SW 1271 (cell line): Measurements from ENCODE around the gene PTPRM.

Experiments used
- DNase-seq, 2 experiments: peaks; one replicate each; lab custom pipeline; 2025; lab: John Stamatoyannopoulos, UW

The PTPRM gene

DNA sequence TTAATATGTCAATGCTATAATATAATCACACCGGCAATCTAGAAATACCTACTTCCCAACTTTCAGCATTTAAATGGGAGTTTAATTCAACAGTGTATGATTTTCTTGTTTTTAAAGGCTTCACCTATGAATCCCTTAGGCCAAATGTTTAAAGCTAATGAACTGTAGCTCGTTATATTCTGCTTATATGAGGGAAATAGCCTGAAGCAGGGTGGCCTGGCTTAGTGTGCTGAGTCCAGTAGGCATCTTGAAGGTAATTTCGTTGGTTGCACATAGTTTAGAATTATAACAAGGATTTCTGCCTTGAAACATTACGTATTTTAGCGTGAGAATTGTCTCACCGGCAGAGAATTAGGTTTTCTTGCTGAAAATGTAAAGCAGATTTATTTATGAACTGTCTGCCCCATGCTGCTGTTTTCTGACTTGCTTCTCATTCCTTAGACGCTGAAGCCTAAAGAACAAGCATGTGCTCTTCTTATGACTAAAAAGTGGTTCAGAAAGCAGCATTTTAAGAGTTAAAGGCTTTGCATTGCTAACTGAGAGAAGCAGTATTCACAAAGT, 608.5 kb downstream of the PTPRM start:
- DNase-seq = no peak

DNA sequence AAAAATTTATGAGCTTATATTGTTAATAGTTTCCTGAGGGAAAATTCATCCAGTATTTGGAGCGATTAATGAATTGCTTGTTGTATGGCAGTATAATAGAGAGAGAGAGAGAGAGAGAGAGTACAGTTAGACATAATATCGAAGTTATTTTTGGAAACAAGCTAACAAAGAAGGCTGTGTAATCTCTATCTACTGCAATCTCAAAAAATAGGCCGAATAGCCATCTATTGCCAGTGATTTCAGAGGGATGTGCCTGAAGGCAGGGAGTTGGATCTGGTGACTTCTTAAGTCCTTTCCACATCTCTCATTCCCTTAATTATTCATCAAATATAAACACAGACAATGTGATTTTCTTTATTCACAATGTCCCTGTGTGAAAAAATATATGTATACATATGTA, 609.0 kb downstream of the PTPRM start:
- DNase-seq = no peak

DNA sequence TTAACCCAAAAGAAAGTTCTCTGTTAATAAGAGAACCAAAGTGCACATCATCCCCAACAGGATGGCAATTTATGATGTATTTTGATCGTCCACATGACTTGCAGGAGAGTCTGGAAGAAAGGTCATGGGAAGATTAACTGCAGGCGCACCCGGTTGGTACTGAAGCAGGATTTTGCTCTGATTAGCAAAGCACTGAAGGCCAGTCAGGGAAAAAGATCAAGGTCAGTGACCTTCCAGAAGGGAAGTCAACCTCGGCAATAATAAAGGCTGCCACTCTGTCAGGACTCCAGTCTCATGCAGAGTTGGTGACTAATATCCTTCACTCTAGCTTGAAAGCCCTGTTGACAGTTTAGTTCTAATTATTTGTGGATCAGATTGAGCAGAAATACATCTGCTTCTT, 609.4 kb downstream of the PTPRM start:
- DNase-seq = no peak

DNA sequence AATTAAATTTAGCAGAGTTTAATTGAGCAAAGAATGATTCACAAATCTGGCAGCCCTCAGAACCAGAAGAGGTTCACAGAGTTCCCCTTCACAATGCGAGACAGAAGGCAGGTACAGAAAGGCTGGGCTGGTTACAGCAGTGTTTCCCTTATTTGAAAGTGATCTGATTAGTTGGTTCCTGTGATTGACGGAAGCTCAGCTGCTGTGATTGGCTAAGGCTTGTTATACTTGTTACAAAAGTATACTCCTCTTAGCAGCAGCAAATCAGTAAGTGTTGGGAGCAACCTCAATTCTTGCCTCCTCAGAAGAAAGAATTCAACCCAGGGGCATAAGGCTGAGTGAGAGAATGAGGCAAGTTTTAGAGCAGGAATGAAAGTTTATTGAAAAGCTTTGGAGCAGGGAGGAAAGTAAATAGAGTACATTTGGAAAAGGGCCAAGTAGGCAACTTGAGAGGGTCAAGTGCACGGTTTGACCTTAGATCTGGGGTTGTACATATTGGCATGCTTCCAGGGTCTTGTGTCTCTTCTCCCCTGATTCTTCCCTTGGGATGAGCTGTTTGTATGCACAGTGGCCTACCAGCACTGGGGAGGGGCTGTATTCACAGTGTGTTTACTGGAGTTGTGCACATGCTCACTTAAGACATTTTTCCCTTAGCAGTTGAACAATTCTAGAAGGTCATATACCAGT, 610.4 kb downstream of the PTPRM start:
- DNase-seq = no peak

DNA sequence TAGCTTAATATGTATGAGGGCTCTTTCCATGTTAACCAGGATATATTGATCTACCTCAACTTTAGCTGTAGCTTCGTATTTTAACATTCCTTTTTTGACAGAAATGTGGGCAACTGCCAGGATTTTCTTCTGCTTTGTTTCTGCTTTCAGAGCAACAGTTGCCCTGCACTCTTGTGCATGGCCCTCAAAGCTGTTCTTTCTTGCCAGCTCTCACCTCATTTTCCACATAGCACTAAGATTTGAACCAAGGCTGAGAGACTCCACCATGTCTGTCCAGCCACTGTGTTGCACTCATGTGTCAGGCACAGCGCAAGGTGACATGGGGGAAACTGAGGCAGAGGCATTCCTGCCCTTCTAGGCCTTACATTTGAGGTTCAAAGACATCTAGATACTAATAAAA, 619.3 kb downstream of the PTPRM start:
- no peak for DNase-seq

DNA sequence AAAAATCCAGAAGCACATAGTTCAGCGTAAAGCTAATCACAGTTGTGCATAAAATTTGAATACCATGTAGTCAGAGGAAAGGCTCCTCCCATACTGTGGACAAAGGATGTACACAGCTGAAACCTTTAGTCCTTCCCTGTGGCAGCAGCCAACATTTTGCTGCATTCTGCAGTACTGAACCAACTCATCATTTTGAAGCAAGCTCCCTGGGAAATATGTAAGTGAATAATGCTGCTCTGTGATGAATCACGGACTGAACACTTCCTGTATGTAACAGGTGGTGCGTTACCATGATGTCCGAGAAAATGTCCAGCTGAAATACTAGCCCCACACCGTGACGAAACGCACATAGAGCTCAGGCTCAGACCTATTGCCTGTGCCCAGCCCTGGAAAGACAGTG, 621.1 kb downstream of the PTPRM start:
- DNase-seq = no peak

DNA sequence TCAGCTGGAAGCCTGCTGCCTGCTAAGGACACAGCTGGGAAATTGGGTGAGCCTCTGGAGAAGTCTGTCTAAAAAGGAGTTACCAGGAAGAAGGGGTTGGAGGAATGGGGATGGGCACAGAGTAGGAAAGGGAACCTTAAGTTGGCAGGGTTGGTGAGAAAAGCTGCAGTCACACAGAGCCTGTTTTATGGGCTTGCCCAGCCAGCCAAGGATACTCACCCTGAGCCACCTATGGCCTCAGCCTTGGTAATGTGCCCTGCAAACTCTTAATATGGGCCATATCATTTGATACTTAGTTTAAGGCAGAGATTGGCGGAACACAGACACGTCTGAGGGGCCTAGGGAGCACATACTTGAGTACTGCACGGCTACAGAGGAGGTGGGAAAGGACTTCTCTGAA, 623.9 kb downstream of the PTPRM start:
- DNase-seq = no peak

DNA sequence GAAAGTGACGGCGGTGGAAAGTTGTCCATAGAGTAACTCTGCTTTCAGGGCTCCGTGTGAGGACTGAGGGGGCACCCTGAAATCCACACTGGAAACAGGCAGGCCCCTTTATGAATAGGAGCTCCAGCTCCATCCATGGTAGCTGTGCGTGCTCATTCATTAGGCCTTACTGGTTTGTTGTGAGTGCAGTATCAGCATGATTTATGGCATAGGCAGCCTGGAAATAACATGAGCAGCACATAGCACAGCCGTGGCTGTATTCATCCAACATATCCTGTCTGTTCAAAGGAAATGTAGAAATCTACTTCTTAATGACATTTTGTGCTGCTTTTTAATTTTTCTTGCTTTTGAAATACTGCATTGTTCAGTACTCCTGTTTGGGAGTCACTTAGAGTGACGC, 627.3 kb downstream of the PTPRM start:
- DNase-seq = no peak

DNA sequence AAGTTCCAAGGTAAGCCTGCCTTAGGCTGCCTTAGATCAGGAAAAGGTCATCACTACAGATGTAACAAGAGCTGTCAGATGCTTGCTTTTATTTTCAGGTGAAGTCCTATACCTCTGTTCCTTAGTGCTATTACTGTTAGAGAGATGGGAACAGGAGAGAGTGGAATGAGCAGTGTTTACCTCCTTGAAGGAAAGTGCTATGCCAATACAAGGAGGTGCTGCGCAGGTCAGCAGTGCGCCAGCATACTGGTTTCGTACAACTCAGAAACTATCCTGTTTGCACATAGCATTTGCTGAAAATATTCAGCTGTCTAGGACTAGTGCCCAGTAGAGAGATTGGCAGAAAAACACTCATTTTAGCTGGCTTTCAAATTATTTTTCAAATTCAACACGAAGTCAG, 629.1 kb downstream of the PTPRM start:
- no peak for DNase-seq

DNA sequence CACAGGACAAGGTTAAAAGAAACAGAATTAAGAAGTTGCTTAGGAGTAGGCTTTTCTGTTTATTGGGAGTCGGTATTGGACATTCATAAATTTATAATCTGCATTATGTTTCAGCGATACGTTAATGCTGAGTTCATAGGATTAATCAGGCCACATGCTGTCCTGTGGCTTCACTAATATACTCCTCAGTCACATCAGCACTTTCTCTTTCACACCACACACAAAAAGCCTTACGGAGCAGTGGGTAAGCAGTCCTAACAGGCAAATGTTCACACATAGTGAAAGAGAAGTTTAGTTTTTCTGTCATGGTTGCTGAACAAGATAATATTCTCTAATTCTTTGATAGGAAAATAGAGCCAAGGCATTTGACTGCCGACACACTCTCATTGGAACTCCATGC, 630.4 kb downstream of the PTPRM start:
- DNase-seq = no peak

DNA sequence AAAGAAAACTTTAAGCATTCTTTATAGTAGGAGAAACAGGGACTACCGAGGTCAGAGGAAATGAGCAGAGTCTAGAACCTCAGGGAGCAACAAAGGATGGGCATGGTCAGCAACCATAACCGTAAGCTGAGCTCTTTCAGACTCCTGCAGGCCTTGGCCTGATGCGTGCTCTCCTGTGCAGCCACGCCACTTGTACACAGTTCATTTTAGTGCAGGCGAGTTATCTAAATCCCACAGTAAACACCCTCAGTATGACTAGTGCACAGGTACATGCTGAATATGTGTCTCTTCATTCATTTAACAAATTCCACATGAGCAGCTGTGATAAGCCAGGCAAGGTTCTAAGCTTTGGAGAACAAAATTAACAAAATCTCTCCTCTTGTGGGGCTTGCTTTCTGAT, 640.9 kb downstream of the PTPRM start:
- no peak for DNase-seq

DNA sequence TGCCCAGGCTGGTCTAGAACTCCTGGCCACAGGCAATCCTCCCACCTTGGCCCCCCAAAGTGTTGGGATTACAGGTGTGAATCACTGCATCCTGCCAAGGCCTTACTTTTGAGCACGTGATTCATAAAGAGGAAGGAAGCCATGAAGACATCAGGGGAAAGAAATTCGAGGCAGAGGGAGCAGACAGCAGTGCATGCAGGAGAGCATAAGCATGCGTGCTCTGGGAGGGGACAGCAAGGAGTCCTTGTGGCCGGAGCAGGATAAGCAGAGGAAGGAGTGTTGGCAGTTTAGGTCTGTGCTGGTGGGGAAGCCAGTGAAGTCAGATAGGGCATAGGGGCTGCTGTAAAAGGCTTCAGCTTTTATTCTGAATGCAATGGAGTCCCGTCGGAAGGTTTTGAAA, 641.6 kb downstream of the PTPRM start:
- DNase-seq = no peak

DNA sequence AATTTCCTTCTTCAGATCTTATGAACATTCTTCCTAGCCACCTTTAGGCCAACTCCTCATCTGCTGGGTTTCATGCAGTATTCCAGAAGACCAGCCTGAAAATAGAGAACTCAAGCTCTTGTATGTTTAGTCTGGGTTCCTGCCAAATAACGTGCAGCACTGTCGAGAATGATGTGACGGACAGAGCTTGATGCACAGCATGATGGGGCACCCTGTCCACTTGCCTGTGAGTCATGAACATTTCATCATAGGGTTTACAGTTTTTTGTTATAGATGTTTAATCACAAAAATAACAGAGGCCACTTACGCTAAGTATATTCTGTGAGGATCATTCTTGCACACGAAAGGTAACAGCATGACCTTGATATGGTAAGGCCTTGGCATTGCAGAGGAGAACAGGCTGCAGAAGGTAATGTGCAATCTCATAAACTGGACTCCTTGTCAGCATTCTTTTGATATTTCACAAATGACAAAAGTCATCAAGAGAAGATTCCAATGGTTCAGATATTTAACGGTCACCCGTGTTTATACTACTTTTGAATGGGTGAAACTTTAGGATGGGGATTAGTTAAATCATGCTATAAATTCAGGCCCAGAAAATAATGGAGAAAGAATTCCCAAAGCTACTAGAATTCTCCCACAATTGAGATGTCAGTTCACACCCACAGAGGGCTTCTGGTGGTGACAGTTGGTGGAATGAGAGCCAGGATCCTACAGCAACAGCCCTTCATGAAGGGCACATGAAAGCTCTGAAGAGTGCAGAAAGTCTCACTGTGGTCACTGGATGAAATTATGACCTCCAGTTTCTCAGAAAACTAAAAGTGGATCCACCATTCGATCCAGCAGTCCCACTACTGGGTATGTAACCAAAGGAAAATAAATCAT, 646.0 kb downstream of the PTPRM start:
- no peak for DNase-seq

DNA sequence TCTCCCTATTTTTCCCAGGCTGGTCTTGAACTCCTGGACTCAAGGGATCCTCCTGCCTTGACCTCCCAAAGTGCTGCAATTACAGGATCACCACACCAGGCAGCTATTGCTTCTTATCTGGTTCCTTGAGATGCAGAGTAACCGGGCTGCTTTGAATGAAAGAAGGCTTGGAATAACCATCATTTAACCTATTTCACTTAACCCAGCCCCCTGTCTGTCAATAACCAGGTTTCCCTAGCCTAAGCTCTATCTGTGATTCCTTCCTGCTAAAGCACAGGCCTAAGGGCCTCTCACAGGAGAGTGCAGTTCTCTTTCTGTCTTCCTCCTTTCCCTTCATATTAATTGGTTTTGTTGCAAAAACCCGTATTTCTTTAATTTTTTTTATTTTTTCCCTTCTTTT, 648.6 kb downstream of the PTPRM start:
- no peak for DNase-seq

DNA sequence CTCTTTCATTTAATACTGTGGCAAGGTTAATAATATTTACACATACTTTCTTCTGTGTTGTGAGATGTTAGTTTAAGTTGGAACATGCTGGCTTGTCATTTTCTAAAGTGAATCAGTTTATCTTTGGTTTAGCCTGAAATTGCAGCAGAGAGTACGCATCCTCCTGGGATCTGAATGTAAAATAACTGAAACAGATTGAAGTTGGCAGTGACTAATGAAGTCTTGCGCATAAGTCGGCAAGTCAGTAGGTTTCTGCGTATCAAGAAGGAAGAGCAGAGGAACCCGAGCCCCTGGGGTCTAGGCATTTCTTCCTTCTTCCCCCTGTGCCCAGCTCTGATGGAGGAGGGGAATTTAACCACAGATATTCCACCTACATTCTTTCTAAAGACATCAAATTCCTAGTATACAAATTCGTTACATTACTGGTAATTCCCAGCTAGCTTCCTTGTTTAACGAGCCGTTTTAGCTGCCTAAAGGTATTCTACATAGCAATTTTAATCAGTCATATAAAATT, 650.0 kb downstream of the PTPRM start:
- no peak for DNase-seq

DNA sequence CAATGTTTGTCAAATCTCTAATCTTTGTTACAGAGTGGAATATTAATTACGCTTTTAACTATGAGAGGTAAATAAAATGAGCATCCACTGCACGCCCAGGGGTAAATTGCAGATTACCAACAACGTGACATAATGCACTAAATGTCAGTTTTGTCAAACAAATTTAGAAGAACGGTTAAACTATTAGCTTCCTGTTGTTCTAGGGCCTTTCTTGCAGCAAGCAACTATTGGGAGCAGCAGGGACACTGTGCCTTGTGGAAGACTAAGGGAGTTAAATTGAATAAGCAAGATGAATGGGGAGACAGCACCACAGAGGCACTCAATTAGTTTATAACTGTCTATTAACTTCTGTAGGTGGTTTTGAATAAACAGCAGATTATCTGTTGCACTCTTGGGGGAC, 651.1 kb downstream of the PTPRM start:
- DNase-seq = no peak

DNA sequence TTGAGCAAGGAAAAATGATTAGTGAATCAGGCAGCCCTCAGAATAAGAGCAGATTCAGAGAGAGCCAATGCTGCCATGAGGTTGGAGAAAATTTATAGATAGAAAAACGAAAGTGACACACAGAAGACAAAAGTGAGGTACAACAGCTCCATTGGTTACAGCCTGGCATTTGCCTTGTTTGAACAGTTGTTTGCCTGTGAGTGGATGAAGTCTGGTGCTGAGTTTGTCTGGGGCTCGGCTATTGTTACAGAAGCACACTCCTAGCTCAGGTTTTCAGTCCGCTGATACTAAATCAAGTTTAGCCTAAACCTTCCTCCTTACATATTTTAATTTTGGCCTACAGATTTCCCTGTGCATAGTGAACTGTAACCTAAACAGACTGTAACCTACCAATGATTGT, 654.3 kb downstream of the PTPRM start:
- DNase-seq = no peak

DNA sequence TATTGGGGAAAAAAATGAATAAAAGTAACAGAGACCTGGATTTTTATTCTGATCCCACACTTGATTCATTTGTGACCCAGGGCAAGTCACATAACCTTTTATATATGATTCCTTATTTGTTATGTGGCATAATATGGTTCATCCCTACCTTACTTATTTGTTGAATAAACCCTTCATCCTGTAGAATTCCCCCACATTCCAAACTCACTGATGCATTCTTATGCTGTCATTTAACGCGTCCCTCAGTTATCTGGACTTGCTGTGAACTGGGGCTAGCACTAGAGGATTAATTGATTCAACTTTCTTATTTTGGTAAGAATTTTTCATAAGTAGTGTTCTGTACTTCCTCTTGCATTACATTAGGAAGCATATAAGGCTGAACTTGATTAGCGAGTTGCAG, 657.5 kb downstream of the PTPRM start:
- no peak for DNase-seq

DNA sequence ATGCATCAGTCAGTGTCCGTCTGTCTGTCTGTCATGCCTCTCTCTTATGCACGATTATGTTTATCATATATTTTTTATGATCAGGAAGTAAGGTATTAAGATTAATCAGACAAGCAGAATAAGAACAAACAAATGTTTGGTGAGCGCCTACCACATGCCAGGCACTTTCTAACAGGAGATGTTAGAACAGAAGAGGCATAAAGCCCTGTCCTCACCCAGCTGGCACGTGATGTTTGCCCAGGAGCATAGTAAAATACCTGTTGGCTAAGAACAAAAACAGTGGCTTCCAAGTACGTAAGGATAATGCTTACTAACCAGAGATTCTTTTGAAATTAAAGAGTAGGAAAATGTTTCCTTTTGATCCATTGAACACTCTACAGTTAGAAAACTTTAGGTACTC, 661.9 kb downstream of the PTPRM start:
- no peak for DNase-seq

DNA sequence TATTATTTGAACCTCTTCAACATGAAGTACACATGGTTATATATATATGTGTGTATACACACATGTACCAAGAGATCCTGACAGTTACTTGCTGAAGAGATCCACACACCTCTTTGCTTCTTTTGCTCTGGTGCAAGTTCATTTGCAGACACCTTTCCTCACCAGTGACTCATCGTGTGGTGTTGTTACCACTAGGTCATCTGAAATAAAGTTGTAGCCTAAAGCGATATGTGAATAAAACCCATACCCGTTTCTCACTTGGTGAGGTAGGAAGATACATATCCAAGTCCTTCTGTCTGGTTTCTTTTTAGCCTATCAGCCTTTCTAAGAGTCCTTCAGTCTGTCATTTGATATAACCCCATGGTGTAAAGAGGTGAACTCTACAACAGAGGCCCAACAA, 662.7 kb downstream of the PTPRM start:
- DNase-seq = no peak

DNA sequence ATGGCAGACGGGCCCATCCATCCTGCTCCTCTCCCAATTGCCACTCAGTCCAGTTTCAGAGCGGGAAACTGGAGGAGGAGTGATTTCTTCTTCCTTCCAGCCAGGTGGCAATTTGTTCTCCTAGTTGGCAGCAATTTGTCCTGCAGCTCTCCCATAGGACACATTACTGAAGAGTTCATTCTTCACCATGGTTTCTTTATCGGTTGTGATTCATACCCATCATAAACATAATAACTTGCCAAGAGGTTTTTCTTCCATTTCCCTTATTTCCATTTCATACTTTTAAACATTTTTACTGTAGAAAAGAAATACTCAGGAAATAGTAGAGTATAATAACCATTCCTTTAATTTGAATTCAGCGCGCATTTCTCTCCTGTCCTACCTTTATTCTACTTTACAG, 664.2 kb downstream of the PTPRM start:
- DNase-seq = no peak

DNA sequence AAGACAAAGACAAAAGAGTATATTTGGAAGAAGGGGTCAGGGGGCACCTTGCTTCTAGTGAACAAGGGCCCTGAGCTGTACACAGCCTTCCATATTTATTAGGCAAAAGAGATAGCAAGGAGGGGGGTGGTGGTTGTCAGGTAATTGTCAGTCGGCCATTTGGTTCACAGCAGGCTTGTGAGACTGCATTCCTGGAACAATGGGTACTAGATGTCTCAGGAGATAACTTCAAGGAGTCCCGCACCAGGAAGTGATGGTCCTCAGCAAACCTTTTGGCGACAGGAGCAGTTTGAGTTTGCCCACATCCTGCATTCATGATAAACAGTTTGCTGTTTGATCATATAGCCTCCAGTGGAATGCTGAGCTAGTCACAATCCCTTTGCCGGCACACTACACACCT, 665.7 kb downstream of the PTPRM start:
- DNase-seq = no peak

DNA sequence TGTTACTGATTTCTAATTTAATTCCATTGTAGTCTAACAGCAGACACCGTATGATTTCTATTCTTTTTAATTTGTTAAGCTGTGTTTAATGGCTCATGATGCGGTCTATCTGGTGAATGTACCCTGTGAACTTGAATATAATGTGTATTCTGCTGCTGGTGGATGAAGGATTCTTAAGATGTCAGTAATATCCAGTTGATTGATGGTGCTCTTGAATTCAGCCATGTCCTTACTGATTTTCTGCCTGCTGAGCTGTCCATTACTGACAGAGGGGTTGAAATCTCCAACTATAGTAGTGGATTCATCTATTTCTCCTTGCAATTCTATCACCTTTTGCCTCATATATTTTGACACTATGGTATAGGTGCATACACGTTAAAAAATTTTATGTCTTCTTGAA, 668.8 kb downstream of the PTPRM start:
- DNase-seq = no peak
